H1 (cell line): ENCODE measurements around the gene CACNG5. TPM values are rescaled to one million over a fixed set of nuclear protein-coding genes. Genes with fewer than 3 reads are reported as not detected.

Experiments
- CTCF ChIA-PET: fragments of 300-600 bp; sonication (Branson Sonifier 250); formaldehyde crosslinking; loops from one replicate; lab custom pipeline; 2021; ENCODE audit not compliant: partially characterized antibody; lab: Charles Lee
- POLR2A ChIA-PET: fragments of 300-600 bp; sonication (Branson Sonifier 250); formaldehyde crosslinking; loops from one replicate; lab custom pipeline; 2021; ENCODE audit warnings: inconsistent platforms; ENCODE audit not compliant: partially characterized antibody; lab: Charles Lee
- DNase-seq, 2 experiments: peaks; one replicate each; pipeline versions ENCODE4 v3.0.0 to v3.0.0-alpha.2; 2010 to 2022; ENCODE audit warnings: low spot score in 2 of 2, low read depth in 1 of 2, mixed read lengths in 1 of 2
- FAIRE-seq: peaks from 2 replicates; lab custom pipeline; 2011; peaks lifted over from hg19 to GRCh38; lab: Jason Lieb, UNC
- H2AFZ ChIP-seq: 2 replicates; pipeline ENCODE4 v1.8.1; 2012; ENCODE audit warnings: low read length, inconsistent platforms
- H2AK5ac ChIP-seq: 2 replicates; pipeline ENCODE4 v1.6.1; 2013; ENCODE audit warnings: low read depth, low read length
- H2BK120ac ChIP-seq: replicated peaks from 2 replicates; pipeline ENCODE3; 2013; ENCODE audit warnings: low read depth, low read length, inconsistent platforms
- H2BK12ac ChIP-seq: 2 replicates; pipeline ENCODE4 v1.6.1; 2013; ENCODE audit warnings: low read depth, low read length
- H2BK15ac ChIP-seq: 2 replicates; pipeline ENCODE4 v1.6.1; 2013; ENCODE audit warnings: low read length
- H2BK20ac ChIP-seq: 2 replicates; pipeline ENCODE4 v1.6.1; 2013; ENCODE audit warnings: low read length
- H2BK5ac ChIP-seq: 2 replicates; pipeline ENCODE4 v1.6.1; 2013; ENCODE audit warnings: low read depth, low read length
- H3K14ac ChIP-seq: 2 replicates; pipeline ENCODE4 v1.6.1; 2013; ENCODE audit warnings: inconsistent platforms; ENCODE audit not compliant: insufficient read length
- H3K18ac ChIP-seq: 2 replicates; pipeline ENCODE4 v1.6.1; 2013; ENCODE audit warnings: low read length; ENCODE audit errors: extremely low read depth
- H3K23ac ChIP-seq: 2 replicates; pipeline ENCODE4 v1.6.1; 2013; ENCODE audit warnings: inconsistent platforms; ENCODE audit not compliant: insufficient read length
- H3K23me2 ChIP-seq: 2 replicates; pipeline ENCODE4 v1.6.1; 2013; ENCODE audit warnings: low read depth, low read length
- H3K27ac ChIP-seq: 2 replicates; pipeline ENCODE4 v1.6.1; 2011; ENCODE audit warnings: low read depth, low read length, inconsistent platforms
- H3K27me3 ChIP-seq, 4 experiments: replicated peaks in 1 of 4; 1 replicate in 1 of 4; 2 replicates in 3 of 4; pipeline versions ENCODE4 v1.6.1 to v1.8.1; 2011 to 2013; ENCODE audit warnings: low read length in 3 of 4, mild to moderate bottlenecking in 3 of 4, inconsistent platforms in 2 of 4, mixed read lengths in 2 of 4, moderate library complexity in 1 of 4; ENCODE audit not compliant: control insufficient read depth in 3 of 4, insufficient read depth in 3 of 4; ENCODE audit errors: extremely low read depth in 1 of 4
- H3K36me3 ChIP-seq, 4 experiments: 2 replicates each; pipeline versions ENCODE4 v1.6.1 to v1.8.1; 2011 to 2013; ENCODE audit warnings: mild to moderate bottlenecking in 4 of 4, low read length in 3 of 4, moderate library complexity in 2 of 4, control low read depth in 1 of 4, inconsistent platforms in 1 of 4; ENCODE audit not compliant: insufficient read depth in 4 of 4, control insufficient read depth in 2 of 4
- H3K4ac ChIP-seq: replicated peaks from 2 replicates; pipeline ENCODE3; 2013; ENCODE audit warnings: low read length, low read depth, mixed read lengths, inconsistent platforms; ENCODE audit not compliant: insufficient read length
- H3K4me1 ChIP-seq, 4 experiments: replicated peaks in 1 of 4; 1 replicate in 1 of 4; 2 replicates in 3 of 4; pipeline versions ENCODE4 v1.6.1 to v1.8.1; 2011 to 2013; ENCODE audit warnings: low read length in 3 of 4, inconsistent platforms in 2 of 4, mixed read lengths in 1 of 4; ENCODE audit not compliant: insufficient read depth in 4 of 4, control insufficient read depth in 3 of 4
- H3K4me2 ChIP-seq, 2 experiments: 2 replicates each; pipeline versions ENCODE4 v1.6.1 to v1.8.1; 2011 to 2013; ENCODE audit warnings: low read depth in 2 of 2, low read length in 2 of 2, control low read depth in 1 of 2, inconsistent platforms in 1 of 2, mild to moderate bottlenecking in 1 of 2; ENCODE audit not compliant: insufficient read depth in 1 of 2
- H3K4me3 ChIP-seq, 4 experiments: fragments of 200-600, 300-600 bp in 1 of 4; sonication (generic), shearing (Covaris generic), sonication (Bioruptor Twin) in 1 of 4; 2 replicates each; pipeline versions ENCODE4 v1.5.1 to v1.8.1; 2011 to 2016; ENCODE audit warnings: low read length in 4 of 4, low read depth in 3 of 4, control low read depth in 2 of 4, inconsistent platforms in 2 of 4, mild to moderate bottlenecking in 2 of 4, mixed read lengths in 1 of 4, moderate library complexity in 1 of 4; ENCODE audit not compliant: insufficient read depth in 2 of 4; ENCODE audit errors: extremely low read depth in 1 of 4
- H3K56ac ChIP-seq: replicated peaks from 2 replicates; pipeline ENCODE3; 2013; ENCODE audit warnings: low read depth, mild to moderate bottlenecking, mixed read lengths, low read length, inconsistent platforms; ENCODE audit not compliant: insufficient read length
- H3K79me1 ChIP-seq: 2 replicates; pipeline ENCODE4 v1.6.1; 2013; ENCODE audit warnings: low read depth, low read length, control low read depth
- H3K79me2 ChIP-seq, 2 experiments: 2 replicates each; pipeline versions ENCODE4 v1.6.1 to v1.8.1; 2012 to 2013; ENCODE audit warnings: low read length in 2 of 2, mild to moderate bottlenecking in 2 of 2, inconsistent platforms in 1 of 2; ENCODE audit not compliant: insufficient read depth in 2 of 2, control insufficient read depth in 1 of 2
- H3K9ac ChIP-seq, 4 experiments: replicated peaks in 1 of 4; 1 replicate in 1 of 4; 2 replicates in 3 of 4; pipeline versions ENCODE4 v1.6.1 to v1.8.1; 2011 to 2013; ENCODE audit warnings: low read depth in 3 of 4, low read length in 3 of 4, control low read depth in 2 of 4, mild to moderate bottlenecking in 2 of 4, moderate library complexity in 2 of 4, inconsistent platforms in 1 of 4; ENCODE audit errors: extremely low read depth in 1 of 4
- H3K9me3 ChIP-seq, 2 experiments: 2 replicates each; pipeline versions ENCODE4 v1.6.1 to v1.8.1; 2012 to 2013; ENCODE audit warnings: mild to moderate bottlenecking in 2 of 2, moderate library complexity in 2 of 2, control low read depth in 1 of 2, inconsistent platforms in 1 of 2, low read depth in 1 of 2, low read length in 1 of 2, mixed read lengths in 1 of 2; ENCODE audit not compliant: insufficient read depth in 2 of 2
- H4K20me1 ChIP-seq, 2 experiments: replicated peaks in 1 of 2; 2 replicates each; pipeline versions ENCODE3 to v1.8.1; 2011 to 2013; ENCODE audit warnings: inconsistent platforms in 2 of 2, low read length in 2 of 2, mild to moderate bottlenecking in 1 of 2; ENCODE audit not compliant: insufficient read depth in 2 of 2, control insufficient read depth in 1 of 2
- H4K5ac ChIP-seq: 2 replicates; pipeline ENCODE4 v1.6.1; 2013; ENCODE audit warnings: low read length, low read depth, mixed read lengths, inconsistent platforms; ENCODE audit not compliant: insufficient read length
- H4K8ac ChIP-seq: 2 replicates; pipeline ENCODE4 v1.8.0; 2013; ENCODE audit warnings: mild to moderate bottlenecking, moderate library complexity, low read length, inconsistent platforms; ENCODE audit not compliant: insufficient read depth; ENCODE audit errors: extremely low read depth
- H4K91ac ChIP-seq: replicated peaks from 2 replicates; pipeline ENCODE3; 2013; ENCODE audit warnings: low read length, mixed read lengths, inconsistent platforms; ENCODE audit not compliant: insufficient read length
- CTCF ChIP-seq, 3 experiments: IDR thresholded peaks; 1 replicate in 2 of 3; 2 replicates in 1 of 3; pipeline versions ENCODE4 v1.5.1 to v1.6.1; 2011; ENCODE audit warnings: low read length in 3 of 3, mild to moderate bottlenecking in 3 of 3, inconsistent platforms in 2 of 3, low read depth in 1 of 3, moderate library complexity in 1 of 3; ENCODE audit not compliant: insufficient read depth in 1 of 3; ENCODE audit errors: control extremely low read depth in 1 of 3
- MAX ChIP-seq: IDR thresholded peaks from 2 replicates; pipeline ENCODE4 v1.6.1; 2012; ENCODE audit warnings: inconsistent platforms
- RAD21 ChIP-seq, 2 experiments: IDR thresholded peaks in 1 of 2; conservative IDR thresholded peaks in 1 of 2; 2 replicates each; pipeline ENCODE4 v1.6.1; 2011; ENCODE audit warnings: low read depth in 2 of 2, low read length in 2 of 2, improper control_type of control experiment in 1 of 2, inconsistent platforms in 1 of 2, mild to moderate bottlenecking in 1 of 2, moderate library complexity in 1 of 2
- SP4 ChIP-seq: IDR thresholded peaks from 2 replicates; pipeline ENCODE4 v1.6.1; 2012; ENCODE audit warnings: low read length, inconsistent platforms
- YY1 ChIP-seq: IDR thresholded peaks from 2 replicates; pipeline ENCODE4 v1.6.1; 2011; ENCODE audit warnings: low read depth, mild to moderate bottlenecking, low read length
- WGBS, 2 experiments: shearing (Covaris generic) in 1 of 2; methylation state at CpG; one replicate each; pipeline versions ENCODE4 v1.1.6 to v1.1.7; 2013 to 2015; ENCODE audit warnings: low lambda C conversion rate in 2 of 2, mixed read lengths in 2 of 2, inconsistent platforms in 1 of 2, low coverage in 1 of 2, missing lambda C conversion rate in 1 of 2; ENCODE audit not compliant: insufficient replicate concordance in 2 of 2, insufficient coverage in 1 of 2, insufficient read length in 1 of 2; ENCODE audit errors: extremely low coverage in 1 of 2, missing lambda C conversion rate in 1 of 2; 5-methylcytosine and 5-hydroxymethylcytosine counted together
- polyA plus RNA-seq, 7 experiments: library from polyadenylated mRNA; depleted of rRNA in 3 of 7; stranded (reverse) in 5 of 7; unstranded in 2 of 7; fragments of >200 nt in 5 of 7; fragments of 200-250 nt in 2 of 7; gene quantifications; 1 replicate in 5 of 7; 2 replicates in 1 of 7; 4 replicates in 1 of 7; pipeline versions ENCODE4 v1.2.1 to v1.2.3, GENCODE V29; 2011 to 2013; ENCODE audit warnings: missing spikeins in 2 of 7, mixed read lengths in 2 of 7
- total RNA-seq: library from RNA; stranded (reverse); fragmentation: NEBNext Ultra II Directional; extraction: Animal tissue kit (Norgen Biotek cat#: 25700); gene quantifications from 2 replicates; pipeline ENCODE4 v1.2.1, GENCODE V29; 2021

CACNG5 gene
- total and polyA plus RNA-seq, 2 of the 8 experiments (the other 6 are each of a cell fraction or from before 2014, with no cell fraction given), result 2.2 to 3.1 TPM

GRCh38 chr17:66855204-66855603 lies 20.3 kb downstream of the CACNG5 start:
- DNase-seq, result peak; percentile 54 to 98
- H3K4ac ChIP-seq, result no peak overlapping the region
- no peaks in the 10 kb centered on the region for H3K79me2 ChIP-seq
- H3K4me2 ChIP-seq, result no peak overlapping the region
- H3K4me3 ChIP-seq, result no peak overlapping the region
- no peaks in the 10 kb centered on the region; a peak in 1 of 4 replicates for H3K9me3 ChIP-seq
- no peak overlapping the region for H2AFZ ChIP-seq
- no peak overlapping the region for H3K23ac ChIP-seq
- H3K27ac ChIP-seq, result no peak overlapping the region
- no peak overlapping the region for H2BK120ac ChIP-seq
- H4K20me1 ChIP-seq, result no peaks in the 10 kb centered on the region
- H4K91ac ChIP-seq, result no peak overlapping the region
- H2BK5ac ChIP-seq, result no peak overlapping the region
- TF ChIP-seq CTCF (IDR thresholded peaks at IDR 0.05; ENCODE audit: control extremely low read depth in 1 of 3, insufficient read depth in 1 of 3, low read depth in 1 of 3, low read length in 3 of 3) (peak; percentile 56 to 68 (median 61)), YY1 (no peak), SP4 (no peak), RAD21 (IDR thresholded peaks at IDR 0.05 in 1 of 2, conservative IDR thresholded peaks at IDR 0.05 in 1 of 2; ENCODE audit: low read depth in 2 of 2, low read length in 2 of 2) (peak; percentile 62 to 71), MAX (no peak)
- TF ChIP-seq, all 59 proteins: peak for 2
- no peaks in the 10 kb centered on the region for H3K27me3 ChIP-seq
- no peaks in the 10 kb centered on the region for H3K36me3 ChIP-seq
- ChIA-PET POLR2A (interaction anchor here (0.6 kb wide), 1 partner anchor 48 kb away, joined by 4 read pairs; no protein-coding TSS in a partner anchor), CTCF (interaction anchor here (0.6 to 1.5 kb wide), 24 partner anchors 9 to 346 kb away, joined by 3 to 8 read pairs (median 4); no protein-coding TSS in a partner anchor)
- no peak overlapping the region for H2BK15ac ChIP-seq
- H3K9ac ChIP-seq, result no peak overlapping the region
- H2BK12ac ChIP-seq, result no peak overlapping the region
- no peak overlapping the region for H4K5ac ChIP-seq
- H3K18ac ChIP-seq, result no peak overlapping the region
- FAIRE-seq, result no peak
- H2AK5ac ChIP-seq, result no peak overlapping the region
- no peak overlapping the region for H3K56ac ChIP-seq
- no peaks in the 10 kb centered on the region for H3K23me2 ChIP-seq
- H2BK20ac ChIP-seq, result no peak overlapping the region
- H3K79me1 ChIP-seq, result no peaks in the 10 kb centered on the region
- H4K8ac ChIP-seq, result no peak overlapping the region
- H3K4me1 ChIP-seq, result no peaks in the 10 kb centered on the region
- no peak overlapping the region for H3K14ac ChIP-seq
- WGBS, 2 experiments, result 67% methylated on average over 10 of the region's 10 CpGs; no CpG with 5 or more reads in 1 of the 2 experiments
